Measurements from ENCODE around the gene SH3GL3.

SH3GL3 gene

DNA sequence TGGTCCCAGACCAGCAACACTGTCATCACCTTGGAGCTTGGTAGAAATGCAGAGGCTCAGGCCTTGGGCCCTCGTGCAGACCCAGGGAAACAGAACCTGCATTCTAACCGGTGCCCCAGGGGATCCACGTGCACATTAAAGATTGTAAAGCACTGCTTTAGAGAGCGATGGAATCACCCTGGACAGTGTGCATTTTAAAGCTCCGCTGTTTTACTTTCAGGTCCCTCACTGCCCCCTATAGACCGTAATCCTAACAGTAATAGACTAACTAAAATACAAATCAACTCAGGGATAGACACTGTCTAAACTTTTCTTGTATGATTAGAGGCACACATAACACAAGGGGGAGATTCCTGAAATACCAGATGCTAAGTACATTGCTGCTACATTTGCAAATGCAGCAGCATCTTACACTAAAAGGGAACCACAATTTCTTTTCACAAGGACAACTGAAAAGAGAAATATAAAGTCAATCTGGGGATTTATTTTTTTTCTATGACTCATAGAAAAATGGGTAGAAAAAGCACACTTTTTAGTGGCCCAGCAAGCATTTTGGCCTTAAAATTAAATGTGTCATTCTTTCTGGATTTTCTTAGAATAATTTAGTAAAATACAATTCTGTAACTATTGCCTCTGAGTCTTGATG, 10.5 kb upstream of the SH3GL3 start:
- no peak for DNase-seq (ENCODE audit: low spot score)
- in situ Hi-C loops (cut with MboI; ENCODE audit: low sequenced_read_pairs, unreplicated experiment): loop anchor here (10.0 kb wide), 1 partner anchor 118 kb away; no protein-coding TSS in a partner anchor
- TF ChIP-seq CTCF (IDR thresholded peaks at IDR 0.05; ENCODE audit: borderline replicate concordance, control extremely low read depth, extremely low read depth, insufficient read depth, missing control alignments): peak; percentile 1

DNA sequence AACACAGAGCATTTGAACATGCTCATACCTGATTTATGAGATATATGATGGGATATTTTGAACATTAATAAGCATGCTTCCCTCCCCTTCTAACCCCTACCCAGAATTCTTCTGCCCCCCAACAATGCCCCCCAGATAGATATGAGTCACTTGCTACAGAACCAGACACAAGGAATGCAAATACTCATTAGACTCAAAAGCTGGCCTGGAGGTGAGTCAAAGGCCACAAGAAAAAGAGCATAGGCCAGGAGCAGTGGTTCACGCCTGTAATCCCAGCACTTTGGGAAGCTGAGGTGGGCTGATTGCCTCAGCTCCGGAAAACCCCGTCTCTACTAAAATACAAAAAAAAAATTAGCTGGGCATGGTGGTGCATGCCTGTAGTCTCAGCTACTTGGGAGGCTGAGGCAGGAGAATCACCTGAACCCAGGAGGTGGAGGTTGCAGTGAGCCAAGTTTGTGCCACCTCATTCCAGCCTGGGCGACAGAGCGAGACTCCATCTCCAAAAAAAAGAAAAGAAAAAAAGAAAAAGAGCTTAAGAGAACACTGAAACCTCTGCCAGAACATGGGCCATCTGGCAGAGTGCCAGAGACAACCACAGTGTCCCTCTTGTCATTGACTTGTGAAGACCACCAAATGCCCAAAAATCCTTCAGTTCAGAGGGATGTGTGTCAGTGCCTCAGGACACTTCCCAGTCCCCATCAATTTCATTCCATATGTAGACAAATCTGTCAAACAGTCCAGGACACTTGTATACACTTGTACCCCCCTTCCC, 3.9 kb upstream of the SH3GL3 start:
- in situ Hi-C loops (cut with MboI; ENCODE audit: low sequenced_read_pairs, unreplicated experiment): no loop called here
- no peak for DNase-seq (ENCODE audit: low spot score)
- no peak for TF ChIP-seq CTCF (IDR thresholded peaks at IDR 0.05; ENCODE audit: borderline replicate concordance, control extremely low read depth, extremely low read depth, insufficient read depth, missing control alignments)

- in situ Hi-C loops (cut with MboI; ENCODE audit: low sequenced_read_pairs, unreplicated experiment): no loop called here
- TF ChIP-seq CTCF (IDR thresholded peaks at IDR 0.05; ENCODE audit: borderline replicate concordance, control extremely low read depth, extremely low read depth, insufficient read depth, missing control alignments): no peak
- DNase-seq (ENCODE audit: low spot score): no peak
Measured at GRCh38 chr15:83444936-83445335, 2.2 kb upstream of the SH3GL3 start.

DNA sequence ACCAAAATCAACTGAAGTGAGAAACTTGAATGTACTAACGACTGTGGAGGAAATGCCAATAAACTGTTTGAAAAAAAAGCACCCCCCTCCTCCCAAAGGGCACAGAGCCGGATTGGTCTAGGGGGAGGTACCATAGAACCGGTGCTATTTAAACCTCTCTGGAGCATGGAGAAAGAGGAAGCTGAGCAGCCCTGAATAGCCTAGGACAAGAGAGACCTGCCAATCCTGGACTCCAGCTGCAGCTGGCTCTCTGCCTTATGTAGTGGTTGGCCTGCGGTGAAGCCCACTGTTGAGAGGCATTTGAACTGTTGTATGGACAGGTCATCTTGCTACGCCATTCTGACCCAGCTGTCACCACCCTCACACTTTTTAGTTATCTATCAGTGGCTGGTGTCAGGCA, 1.5 kb upstream of the SH3GL3 start:
- TF ChIP-seq CTCF (IDR thresholded peaks at IDR 0.05; ENCODE audit: borderline replicate concordance, control extremely low read depth, extremely low read depth, insufficient read depth, missing control alignments): no peak
- DNase-seq (ENCODE audit: low spot score): no peak
- in situ Hi-C loops (cut with MboI; ENCODE audit: low sequenced_read_pairs, unreplicated experiment): no loop called here

- in situ Hi-C loops (cut with MboI; ENCODE audit: low sequenced_read_pairs, unreplicated experiment): no loop called here
- no peak for DNase-seq (ENCODE audit: low spot score)
- TF ChIP-seq CTCF (IDR thresholded peaks at IDR 0.05; ENCODE audit: borderline replicate concordance, control extremely low read depth, extremely low read depth, insufficient read depth, missing control alignments): no peak
Measured at GRCh38 chr15:83446417-83446816, 724 bp upstream of the SH3GL3 start.

DNA sequence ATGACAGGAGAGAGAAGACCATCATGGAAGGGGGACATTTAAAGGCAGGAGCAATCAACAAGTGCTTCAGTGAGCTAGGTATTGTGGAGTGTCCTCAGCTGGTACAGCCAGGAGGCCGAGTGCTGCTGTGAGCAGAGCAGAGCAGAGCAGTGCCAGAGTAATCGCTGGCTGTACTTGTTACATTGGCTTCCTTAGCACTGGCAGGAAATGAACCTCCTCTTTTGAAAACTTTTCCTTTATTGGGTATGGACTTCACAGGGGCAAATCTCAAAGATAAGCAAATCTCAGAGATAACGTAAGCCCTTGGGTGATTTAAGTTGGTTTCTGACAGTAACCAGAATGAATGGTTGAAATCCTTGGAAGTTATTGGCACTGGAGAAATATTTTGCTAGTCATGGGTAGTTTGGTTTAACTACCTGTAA, 2.1 kb downstream of the SH3GL3 start:
- no peak for DNase-seq (ENCODE audit: low spot score)
- in situ Hi-C loops (cut with MboI; ENCODE audit: low sequenced_read_pairs, unreplicated experiment): no loop called here
- TF ChIP-seq CTCF (IDR thresholded peaks at IDR 0.05; ENCODE audit: borderline replicate concordance, control extremely low read depth, extremely low read depth, insufficient read depth, missing control alignments): no peak
